ENCODE measurements around the gene NOTCH1.
"Not testable (repeated sequence)": the region's sequence is repeated elsewhere in the genome, so short reads cannot be mapped to it uniquely, and the experiment has no call there.

NOTCH1 gene

DNA sequence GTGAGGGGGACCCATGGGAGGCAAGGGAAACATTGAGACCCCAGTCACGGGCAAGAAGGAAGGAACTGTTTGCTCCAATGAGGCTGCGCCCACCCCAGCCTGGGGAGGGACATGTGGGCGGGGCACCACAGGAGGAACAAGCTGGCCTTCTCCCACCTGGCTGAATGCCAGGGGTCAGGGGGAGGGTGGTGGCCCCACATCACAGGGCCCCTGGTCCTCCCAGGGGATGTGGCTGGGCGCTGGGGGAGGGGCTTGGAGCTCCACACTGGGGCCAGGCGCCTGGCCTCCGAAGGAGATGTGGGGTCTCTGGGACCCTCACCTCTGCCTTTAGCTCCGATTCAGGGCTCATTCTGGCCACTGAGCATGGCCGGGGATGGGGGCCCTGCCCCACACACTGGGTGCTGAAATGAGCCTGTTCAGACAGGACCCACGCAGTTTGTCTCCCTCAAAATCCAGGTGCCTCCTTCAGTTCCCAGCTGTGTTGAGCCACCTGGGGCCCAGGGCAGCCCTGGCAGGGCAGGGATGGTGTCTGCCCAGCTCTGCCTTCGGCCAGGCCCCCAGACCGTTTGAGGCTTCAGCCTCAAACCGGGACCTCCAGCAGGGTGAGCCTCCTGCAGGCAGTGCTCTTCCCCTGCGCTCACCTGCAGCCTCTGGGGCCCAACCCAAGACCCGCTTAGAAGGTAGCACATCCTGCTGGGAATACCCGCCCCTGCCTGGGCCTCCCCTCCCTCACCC, 33.2 kb upstream of the NOTCH1 start:
- DNase-seq: no peak

- no peak for DNase-seq
Observed at GRCh38 chr9:136578626-136578914, 32.7 kb upstream of the NOTCH1 start.

- DNase-seq: no peak
Observed at GRCh38 chr9:136577941-136578625, 32.2 kb upstream of the NOTCH1 start.

- no peak for DNase-seq
Observed at GRCh38 chr9:136576269-136576626, 30.4 kb upstream of the NOTCH1 start.

DNA sequence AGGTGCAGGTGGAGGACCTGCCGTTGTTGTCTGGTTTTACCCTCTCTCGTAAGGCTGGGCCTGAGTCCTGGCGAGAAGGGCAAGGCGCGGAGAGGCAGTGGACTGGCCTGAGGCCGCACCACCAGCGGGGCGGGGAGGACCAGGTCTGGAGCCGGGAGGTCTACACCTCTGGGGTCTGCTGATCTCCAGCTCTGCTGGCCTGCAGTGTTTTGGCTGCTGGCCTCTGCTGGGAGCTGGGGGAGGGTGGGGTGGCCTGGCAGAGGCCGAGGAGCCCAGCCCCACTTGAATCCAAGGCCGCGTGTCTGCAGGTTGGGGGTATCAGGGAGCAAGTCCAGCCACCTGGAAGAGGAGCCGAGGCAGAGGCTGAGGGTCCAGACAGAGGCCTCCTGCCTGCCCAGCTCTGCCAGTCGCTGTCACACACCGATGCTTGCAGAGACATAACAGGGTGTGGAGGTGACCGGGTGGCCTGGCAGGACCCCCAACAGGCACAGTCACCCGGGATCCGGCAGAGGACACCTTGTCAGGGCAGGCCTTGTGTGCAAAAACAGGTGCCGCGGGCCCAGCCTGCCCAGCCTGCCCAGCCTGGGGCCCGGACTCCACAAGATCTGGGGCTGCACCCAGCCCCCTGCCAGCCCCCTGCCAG, 29.9 kb upstream of the NOTCH1 start:
- no peak for DNase-seq

- not testable (repeated sequence) for DNase-seq
Observed at GRCh38 chr9:136574606-136575005, 28.8 kb upstream of the NOTCH1 start.

GRCh38 chr9:136572828-136573625, 27.2 kb upstream of the NOTCH1 start:
- DNase-seq: no peak

DNA sequence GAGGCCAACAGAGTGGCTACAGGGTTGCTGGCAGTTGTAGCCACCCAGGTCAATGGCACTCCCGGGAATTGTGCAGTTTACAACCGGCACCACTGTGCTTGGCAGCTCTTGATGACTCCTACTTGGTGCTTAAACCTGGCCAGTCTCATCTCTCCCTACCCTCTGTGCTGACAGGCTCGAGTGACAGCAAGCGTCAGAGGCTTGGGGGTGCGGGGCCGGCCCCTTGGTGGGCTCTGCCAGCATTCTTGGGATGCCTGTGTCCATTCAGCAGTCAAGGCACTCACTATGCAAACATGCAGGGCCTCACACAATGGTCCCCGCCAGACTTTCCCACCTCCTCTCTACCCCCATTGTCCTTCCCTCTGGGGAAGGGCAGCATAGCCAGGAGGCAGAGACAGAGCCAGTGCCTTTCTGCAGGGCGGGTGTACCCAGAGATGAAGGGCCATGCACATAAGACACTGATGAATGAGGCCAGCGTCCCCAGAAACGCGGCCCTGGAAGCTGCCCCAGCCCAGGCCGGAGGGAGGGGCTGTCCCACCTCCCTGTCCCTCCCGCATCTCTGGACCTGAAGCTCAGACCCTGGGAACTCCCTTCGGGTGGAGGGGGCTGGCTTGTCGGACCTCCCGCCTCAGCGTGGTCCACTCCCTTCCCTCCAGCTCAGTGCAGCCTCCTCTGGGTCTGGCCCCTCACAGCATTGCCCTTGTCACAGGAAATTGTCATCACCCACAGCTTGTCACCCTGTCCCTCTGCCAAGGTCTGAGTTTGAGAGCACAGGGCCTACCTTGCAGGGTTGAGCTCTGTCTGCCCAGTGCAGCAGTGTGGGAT, 26.4 kb upstream of the NOTCH1 start:
- peak; percentile 8 for DNase-seq

DNA sequence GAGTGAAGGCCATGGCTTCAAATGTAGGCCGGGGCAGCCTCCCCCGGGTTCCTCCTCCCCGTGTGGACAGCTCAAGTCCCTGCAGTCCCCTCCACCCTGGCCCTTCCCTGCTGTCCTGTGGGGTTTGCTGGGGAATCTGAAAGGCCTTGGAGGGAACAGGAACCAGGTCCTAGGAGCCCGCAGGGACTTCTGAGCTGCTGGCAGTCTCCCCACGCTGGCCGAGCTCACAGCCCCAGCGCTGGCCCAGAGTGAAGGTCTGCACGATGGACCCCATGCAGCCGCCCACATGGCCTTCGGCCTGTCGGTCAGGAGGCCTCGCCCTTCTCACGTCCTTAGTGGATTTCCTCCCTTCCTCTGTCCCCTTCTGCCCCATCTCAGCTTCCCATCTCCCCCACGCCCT, 25.7 kb upstream of the NOTCH1 start:
- DNase-seq: no peak

GRCh38 chr9:136570916-136571315, 25.1 kb upstream of the NOTCH1 start:
- no peak for DNase-seq

DNA sequence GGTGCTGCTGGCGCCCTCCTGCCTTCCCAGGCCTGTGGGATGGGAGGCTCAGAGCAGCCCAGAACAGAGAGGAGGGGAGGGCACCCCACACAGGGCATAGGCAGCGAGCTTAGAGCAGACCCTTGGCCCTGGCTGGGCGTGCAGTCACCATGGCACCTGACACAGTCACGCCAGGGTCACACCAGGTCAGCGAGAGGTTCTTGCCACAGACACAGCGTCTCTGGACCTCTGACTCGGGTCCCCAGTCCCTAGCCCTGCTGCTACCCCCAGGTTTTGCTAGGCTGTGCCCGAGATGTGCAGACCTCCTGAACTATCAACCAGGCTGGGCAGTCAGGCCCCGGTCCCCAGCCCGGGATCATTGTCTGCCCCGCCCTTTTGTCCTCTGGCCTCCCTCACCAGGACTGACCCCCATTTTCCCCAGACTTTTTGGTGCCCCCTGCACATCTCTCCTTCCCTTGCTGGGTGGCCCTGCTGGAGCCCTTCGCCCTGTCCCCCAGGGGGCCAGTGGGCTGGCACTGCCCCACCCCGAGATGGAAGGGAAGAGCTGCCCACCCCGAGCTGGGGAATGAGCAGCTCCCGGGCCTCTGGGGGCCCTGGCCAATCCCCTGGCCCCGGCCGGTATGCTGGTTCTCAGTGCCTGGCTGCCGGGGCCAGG, 24.5 kb upstream of the NOTCH1 start:
- no peak for DNase-seq

GRCh38 chr9:136569526-136570148, 23.8 kb upstream of the NOTCH1 start:
- no peak for DNase-seq

DNA sequence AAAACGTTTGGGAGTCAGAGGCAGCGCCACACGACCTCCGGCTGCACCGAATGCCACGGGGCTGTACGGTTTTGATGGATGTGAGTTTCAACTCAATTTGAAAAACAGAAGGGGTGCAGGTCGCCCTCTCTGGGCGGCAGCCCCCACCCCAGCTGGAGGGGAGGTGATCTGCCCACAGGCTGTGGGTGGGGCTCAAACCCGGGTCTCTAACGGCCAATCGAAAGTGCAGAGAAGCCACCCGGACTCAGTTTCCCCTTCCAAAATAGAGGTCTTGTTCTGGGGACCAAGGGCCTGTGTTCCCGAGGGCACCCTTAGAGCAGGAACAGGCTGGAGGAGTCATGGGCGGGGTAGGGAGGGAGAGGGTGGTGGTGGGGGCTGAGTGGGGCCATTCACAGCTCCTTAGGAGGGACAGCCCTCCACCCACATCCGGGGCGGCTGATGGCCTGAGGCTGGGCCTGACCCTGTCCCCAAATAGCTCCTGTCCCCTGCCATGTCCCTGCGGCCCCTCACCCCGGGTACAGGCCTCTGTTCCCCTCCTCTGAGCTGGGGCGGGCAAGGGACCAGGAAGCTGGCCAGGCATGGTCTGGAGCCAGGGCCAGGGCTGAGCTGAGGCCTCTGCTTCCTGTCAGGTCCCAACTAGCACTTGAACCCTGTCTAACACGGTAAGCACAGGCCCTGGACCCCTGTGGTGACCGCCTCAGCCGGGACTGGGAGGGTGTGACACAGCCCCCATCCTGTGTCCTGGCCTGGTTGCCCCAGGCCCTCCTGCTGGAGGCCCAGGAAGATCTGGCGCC, 22.6 kb upstream of the NOTCH1 start:
- DNase-seq: no peak

DNA sequence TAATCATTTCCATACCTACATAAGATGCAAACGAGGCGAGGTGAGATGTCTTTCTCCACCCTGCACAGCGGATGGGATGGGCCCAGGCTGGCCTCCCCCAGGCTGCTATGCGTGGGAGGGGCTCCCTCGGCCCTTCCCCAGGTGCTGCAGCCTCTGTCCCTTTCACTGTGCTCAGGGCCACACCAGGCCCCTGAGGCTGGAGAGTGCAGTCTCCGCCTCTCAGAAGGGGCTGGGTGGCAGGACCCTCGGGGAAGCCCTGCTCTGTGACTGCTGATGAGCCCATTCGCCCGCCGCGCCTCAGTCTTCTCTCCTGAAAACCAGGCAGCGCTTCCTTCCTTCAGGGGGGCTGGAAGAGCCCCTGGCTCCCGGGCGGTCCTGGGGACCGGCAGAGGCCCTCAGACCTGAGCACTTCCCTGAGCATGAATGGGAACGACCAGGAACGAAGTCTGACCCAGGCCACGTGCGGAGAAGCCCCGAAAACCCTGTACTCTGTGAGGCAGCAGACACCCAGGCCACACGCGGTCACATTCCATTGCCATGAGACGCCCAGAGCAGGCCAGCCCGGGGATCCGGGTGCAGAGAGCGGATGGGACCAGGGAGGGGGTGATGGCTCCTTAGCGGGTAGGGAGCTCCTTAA, 21.9 kb upstream of the NOTCH1 start:
- DNase-seq: no peak

- DNase-seq: no peak
Observed at GRCh38 chr9:136566901-136567300, 21.1 kb upstream of the NOTCH1 start.

DNA sequence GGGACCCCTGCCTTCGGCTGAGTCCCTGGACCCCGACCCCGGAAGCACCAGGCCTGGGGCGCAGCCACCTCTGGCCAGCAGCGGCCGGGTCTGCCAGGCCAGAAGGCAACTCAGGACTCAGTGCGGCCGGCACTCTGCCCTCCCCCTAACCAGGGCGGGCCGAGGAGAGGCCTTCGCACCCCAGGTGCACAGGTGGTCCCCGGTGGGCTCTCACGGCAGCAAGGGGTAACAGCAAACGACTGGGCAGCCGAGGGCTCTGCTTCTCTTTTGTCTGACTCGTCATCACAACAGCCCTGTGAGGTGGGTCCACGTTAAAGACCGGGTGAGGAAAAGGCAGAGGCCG, 20.7 kb upstream of the NOTCH1 start:
- no peak for DNase-seq

- DNase-seq: no peak
Observed at GRCh38 chr9:136565715-136566552, 20.1 kb upstream of the NOTCH1 start.

DNA sequence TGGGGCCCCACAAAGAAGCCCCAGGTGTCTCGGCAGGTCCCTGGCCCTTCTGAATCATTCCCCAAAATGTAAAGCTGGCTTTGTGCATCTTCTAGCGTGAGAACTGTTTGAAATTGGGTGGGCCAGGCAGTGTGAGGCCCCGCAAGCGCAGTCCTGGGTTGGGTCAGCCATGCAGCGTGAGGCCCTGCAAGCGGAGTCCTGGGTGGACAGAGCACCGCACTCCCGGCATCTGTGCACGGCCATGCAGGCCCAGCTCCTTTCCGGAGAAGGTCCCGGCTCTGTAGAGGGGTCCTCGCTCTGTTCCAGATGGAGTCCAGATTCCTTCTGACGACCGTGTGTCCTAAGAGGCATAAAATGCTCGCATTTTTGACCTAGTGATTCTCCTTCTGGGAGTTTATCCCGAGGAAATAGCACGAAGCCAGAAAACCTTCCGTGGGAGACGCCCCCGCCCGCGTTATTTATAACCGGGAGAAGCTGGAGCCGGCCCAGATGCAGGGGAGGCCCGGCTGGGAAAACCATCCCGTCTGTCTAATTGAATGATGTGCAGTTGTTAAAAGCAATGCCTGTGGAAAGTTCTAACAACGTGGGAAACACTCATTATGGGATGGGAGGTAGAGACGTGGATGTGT, 19.4 kb upstream of the NOTCH1 start:
- no peak for DNase-seq

DNA sequence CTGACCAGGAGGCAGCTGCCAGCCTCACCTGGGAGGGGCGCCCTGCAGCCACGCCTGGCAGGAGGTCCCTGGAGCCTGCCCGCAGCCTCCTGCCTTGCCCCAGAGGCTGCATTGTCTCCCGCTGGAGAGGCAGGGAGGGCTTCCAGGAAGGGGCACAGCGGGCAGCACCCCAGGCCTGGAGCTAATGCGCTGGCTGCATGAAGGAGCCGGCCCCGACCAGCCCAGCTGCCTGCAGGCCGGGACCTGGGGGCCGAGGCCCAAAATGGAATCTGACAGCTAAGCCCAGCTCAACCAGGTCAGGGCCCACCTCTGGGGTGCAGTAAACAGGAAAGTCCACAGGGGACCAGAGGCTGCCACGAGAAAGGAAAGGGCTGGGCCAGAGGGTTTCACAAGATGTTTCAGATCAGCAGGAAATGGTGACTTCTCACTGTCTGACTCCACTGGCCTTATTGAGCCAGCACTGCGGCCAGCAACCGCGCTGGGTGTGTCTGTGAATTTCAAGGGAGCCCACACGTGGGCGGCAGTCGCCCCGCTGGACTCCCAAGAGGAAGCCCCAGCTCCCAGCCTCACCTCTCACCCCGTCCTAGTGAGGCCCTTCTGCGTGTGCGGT, 18.6 kb upstream of the NOTCH1 start:
- DNase-seq: no peak

Measured in NK-92 treated with Interleukin-12 subunit alpha and Interleukin-12 subunit beta, amount 100 ng/mL, for 24 hours (cell line).